ENCODE measurements around the gene JAML. TPM values are rescaled to one million over a fixed set of nuclear protein-coding genes. Genes with fewer than 3 reads are reported as not detected.

Gene JAML
- total RNA-seq, 2 donors from 2014 or later, result 3.3 to 12.0 TPM

DNA sequence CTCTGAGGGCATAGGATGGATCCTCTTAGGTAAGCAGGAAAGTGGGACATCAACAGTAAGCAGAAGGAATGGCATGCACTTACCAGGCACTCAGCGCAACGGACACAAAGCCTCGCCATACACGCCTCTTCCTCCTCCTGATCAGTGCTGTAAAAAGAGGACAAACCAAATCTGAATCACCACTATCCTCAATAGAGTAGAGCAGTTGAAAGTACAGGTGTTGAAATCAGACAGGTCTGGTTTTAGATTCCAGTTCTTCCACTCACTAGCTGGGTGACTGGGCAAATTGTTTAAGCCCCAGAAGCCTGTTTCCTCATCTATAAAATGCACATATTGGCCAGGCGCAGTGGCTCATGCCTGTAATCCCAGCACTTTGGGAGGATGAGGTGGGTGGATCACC is 8.6 kb upstream of the JAML start:
- H3K9me3 ChIP-seq, result no peaks in the 10 kb centered on the region
- no peaks in the 10 kb centered on the region for H3K4me1 ChIP-seq
- intact Hi-C loops (cut with DNase I), result no loop called here
- no peak overlapping the region for H3K9ac ChIP-seq (ENCODE audit: low read depth in 2 of 2, low read length in 2 of 2)
- H3K27ac ChIP-seq, result no peak overlapping the region
- H3K27me3 ChIP-seq, result no peaks in the 10 kb centered on the region
- no peak for DNase-seq
- H3K4me3 ChIP-seq, result no peak overlapping the region
- TF ChIP-seq, protein P1, sequence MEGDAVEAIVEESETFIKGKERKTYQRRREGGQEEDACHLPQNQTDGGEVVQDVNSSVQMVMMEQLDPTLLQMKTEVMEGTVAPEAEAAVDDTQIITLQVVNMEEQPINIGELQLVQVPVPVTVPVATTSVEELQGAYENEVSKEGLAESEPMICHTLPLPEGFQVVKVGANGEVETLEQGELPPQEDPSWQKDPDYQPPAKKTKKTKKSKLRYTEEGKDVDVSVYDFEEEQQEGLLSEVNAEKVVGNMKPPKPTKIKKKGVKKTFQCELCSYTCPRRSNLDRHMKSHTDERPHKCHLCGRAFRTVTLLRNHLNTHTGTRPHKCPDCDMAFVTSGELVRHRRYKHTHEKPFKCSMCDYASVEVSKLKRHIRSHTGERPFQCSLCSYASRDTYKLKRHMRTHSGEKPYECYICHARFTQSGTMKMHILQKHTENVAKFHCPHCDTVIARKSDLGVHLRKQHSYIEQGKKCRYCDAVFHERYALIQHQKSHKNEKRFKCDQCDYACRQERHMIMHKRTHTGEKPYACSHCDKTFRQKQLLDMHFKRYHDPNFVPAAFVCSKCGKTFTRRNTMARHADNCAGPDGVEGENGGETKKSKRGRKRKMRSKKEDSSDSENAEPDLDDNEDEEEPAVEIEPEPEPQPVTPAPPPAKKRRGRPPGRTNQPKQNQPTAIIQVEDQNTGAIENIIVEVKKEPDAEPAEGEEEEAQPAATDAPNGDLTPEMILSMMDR (IDR thresholded peaks at IDR 0.05), result no peak
- H3K36me3 ChIP-seq, result peaks cover 7% of the 10 kb centered on the region

DNA sequence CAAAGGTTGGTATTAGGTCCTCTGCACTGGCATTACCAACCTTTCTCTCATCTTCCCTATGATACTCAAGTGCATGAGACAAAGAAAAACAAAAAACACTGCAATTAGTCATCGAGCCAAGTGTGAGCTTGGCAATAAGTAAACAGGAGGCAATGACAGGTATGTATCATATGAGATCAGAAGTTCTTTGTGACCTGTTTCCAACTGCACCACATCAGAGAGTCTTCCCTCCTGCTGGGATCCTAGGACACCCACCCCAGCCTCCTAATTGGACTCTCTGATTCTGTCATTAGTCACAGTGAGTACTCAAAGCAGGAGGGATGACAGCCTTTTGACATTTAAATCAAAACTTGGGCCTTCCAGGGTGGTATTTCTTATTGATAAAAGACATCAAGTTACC is 7.8 kb upstream of the JAML start:
- TF ChIP-seq, protein P1 (IDR thresholded peaks at IDR 0.05), result no peak
- Histone ChIP-seq H3K9ac (ENCODE audit: low read depth in 2 of 2, low read length in 2 of 2) (no peak overlapping the region), H3K27me3 (no peaks in the 10 kb centered on the region), H3K4me3 (no peak overlapping the region), H3K9me3 (no peaks in the 10 kb centered on the region), H3K27ac (no peak overlapping the region), H3K4me1 (no peaks in the 10 kb centered on the region), H3K36me3 (peaks cover 7% of the 10 kb centered on the region)
- no peak for DNase-seq
- intact Hi-C loops (cut with DNase I), result no loop called here

DNA sequence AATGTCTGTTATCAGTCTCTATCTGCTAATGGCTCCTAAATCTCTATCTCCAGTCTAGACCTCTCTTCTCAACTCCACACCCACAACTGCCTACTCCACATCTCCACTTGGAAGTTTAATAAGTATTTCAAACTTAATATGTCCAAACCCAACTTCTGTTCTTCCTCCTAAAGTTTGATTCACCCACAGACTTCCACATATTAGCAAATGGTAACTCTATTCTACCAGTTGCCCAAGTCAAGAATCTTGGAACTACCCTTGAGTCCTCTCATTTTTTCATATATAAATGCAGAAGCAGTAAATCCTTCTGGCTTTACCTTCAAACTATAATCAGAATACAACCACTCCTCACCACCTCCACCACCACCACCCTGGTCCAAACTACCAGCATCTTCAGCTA is 6.7 kb upstream of the JAML start:
- Histone ChIP-seq H3K4me3 (no peak overlapping the region), H3K9ac (ENCODE audit: low read depth in 2 of 2, low read length in 2 of 2) (no peak overlapping the region), H3K27ac (no peak overlapping the region), H3K27me3 (no peaks in the 10 kb centered on the region), H3K4me1 (no peaks in the 10 kb centered on the region), H3K36me3 (peaks cover 7% of the 10 kb centered on the region), H3K9me3 (no peaks in the 10 kb centered on the region)
- TF ChIP-seq, protein P1 (IDR thresholded peaks at IDR 0.05), result no peak
- intact Hi-C loops (cut with DNase I), result no loop called here
- no peak for DNase-seq

DNA sequence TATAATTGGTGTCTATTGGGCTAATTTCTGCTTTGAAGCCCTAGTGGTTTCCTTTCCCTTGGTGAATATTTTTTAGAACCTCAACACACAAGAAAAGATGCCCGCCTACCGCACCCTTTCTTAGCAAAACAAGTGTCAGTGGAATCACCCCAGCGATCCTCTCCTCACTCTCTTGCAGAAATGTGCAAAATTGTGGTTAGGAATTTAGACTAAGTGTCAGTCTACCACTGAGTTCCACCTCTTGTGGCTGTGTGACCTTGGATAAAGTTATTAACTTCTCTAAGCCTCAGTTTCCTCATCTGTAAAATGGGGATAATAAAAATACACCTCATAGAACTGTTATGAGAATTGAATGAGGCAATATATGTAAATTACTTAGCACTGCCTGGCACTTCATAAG is 5.3 kb upstream of the JAML start:
- H3K27me3 ChIP-seq, result no peaks in the 10 kb centered on the region
- H3K9ac ChIP-seq (ENCODE audit: low read depth in 2 of 2, low read length in 2 of 2), result no peak overlapping the region
- peaks cover 7% of the 10 kb centered on the region for H3K36me3 ChIP-seq

DNA sequence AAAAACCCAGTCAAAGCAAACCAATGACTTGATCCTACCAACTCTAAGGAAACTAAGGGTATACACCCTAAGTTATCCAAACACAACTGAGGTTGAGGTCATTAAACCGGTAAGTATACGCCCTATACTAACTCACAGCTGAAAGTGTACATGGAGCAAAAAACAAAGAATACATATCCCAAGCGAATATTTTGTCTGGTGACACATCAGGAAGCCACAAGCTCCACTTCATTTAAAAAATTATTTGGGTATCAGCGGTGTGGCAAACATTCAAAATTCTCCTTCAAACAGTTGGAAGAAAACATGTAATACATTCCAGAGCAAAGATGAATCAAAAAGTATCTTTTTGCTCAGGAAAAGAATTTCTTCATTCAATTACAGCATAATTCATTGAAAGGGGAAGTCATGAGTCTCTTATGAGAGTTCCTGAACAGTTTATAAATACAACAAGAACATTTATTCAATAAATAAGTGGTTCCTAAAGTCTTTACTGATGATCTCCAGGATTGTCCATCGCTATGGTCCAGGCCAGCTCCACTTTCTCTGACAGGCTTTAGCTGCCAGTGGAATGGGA is 4.5 kb upstream of the JAML start:
- no peak for DNase-seq
- no peak overlapping the region for H3K9ac ChIP-seq (ENCODE audit: low read depth in 2 of 2, low read length in 2 of 2)
- intact Hi-C loops (cut with DNase I), result no loop called here
- H3K36me3 ChIP-seq, result peaks cover 7% of the 10 kb centered on the region
- H3K4me3 ChIP-seq, result no peak overlapping the region
- H3K4me1 ChIP-seq, result no peaks in the 10 kb centered on the region
- H3K27me3 ChIP-seq, result no peaks in the 10 kb centered on the region
- no peaks in the 10 kb centered on the region for H3K9me3 ChIP-seq
- TF ChIP-seq, protein P1 (IDR thresholded peaks at IDR 0.05), result no peak
- H3K27ac ChIP-seq, result peak overlapping the region; percentile 11

More for the DNA sequence above, 5.3 kb upstream of the JAML start:
- TF ChIP-seq, protein P1 (IDR thresholded peaks at IDR 0.05), result no peak
- Histone ChIP-seq H3K27ac (no peak overlapping the region), H3K4me3 (no peak overlapping the region), H3K9me3 (no peaks in the 10 kb centered on the region), H3K4me1 (no peaks in the 10 kb centered on the region)
- intact Hi-C loops (cut with DNase I), result no loop called here
- no peak for DNase-seq
